Gastrocnemius medialis (tissue), 4 donors: ENCODE measurements around the gene KRTAP12-4.
"Not testable (repeated sequence)": the region's sequence is repeated elsewhere in the genome, so short reads cannot be mapped to it uniquely, and the experiment has no call there.

Experiments
- CTCF ChIP-seq, 5 experiments: fragments of 450-650 bp in 3 of 5; fragments of 200-600 bp in 2 of 5; sonication (generic) in 2 of 5; IDR thresholded peaks in 4 of 5; conservative IDR thresholded peaks in 1 of 5; 1 replicate in 4 of 5; 2 replicates in 1 of 5; pipeline ENCODE4 v1.5.1; 2016 to 2019; ENCODE audit warnings: antibody characterized with exemption in 5 of 5, mild to moderate bottlenecking in 3 of 5, moderate library complexity in 3 of 5
- POLR2A ChIP-seq, 2 donors: fragments of 450-650 bp; IDR thresholded peaks; one replicate each; pipeline ENCODE4 v1.6.1; 2017; ENCODE audit warnings: antibody characterized with exemption in 2 of 2, mild to moderate bottlenecking in 2 of 2, moderate library complexity in 2 of 2

- not testable (repeated sequence) for TF ChIP-seq CTCF (IDR thresholded peaks at IDR 0.05 in 4 of 5, conservative IDR thresholded peaks at IDR 0.05 in 1 of 5); POLR2A (IDR thresholded peaks at IDR 0.05)
These were observed 16.6 kb downstream of the KRTAP12-4 start for GRCh38 chr21:44637851-44638348.
